Nephron (organoid): ENCODE data around the gene WNT3A.

Source experiments
- H3K27ac Mint-ChIP-seq, 3 experiments: 2 replicates each; pipeline ENCODE4 v1.8.0; 2020; ENCODE audit warnings: mixed read lengths in 3 of 3, mild to moderate bottlenecking in 2 of 3, moderate library complexity in 1 of 3
- H3K27me3 Mint-ChIP-seq: 2 replicates; pipeline ENCODE4 v1.8.0; 2021; ENCODE audit warnings: low read depth, mild to moderate bottlenecking, moderate library complexity, mixed read lengths
- H3K36me3 Mint-ChIP-seq: 2 replicates; pipeline ENCODE4 v1.8.0; 2020; ENCODE audit warnings: low read depth, mixed read lengths
- H3K4me1 Mint-ChIP-seq: 2 replicates; pipeline ENCODE4 v1.8.0; 2020; ENCODE audit warnings: mixed read lengths
- H3K4me3 Mint-ChIP-seq, 3 experiments: 2 replicates each; pipeline ENCODE4 v1.8.0; 2020; ENCODE audit warnings: mild to moderate bottlenecking in 3 of 3, mixed read lengths in 3 of 3, moderate library complexity in 2 of 3
- H3K9me3 Mint-ChIP-seq: 2 replicates; pipeline ENCODE4 v1.8.0; 2020; ENCODE audit warnings: mixed read lengths
- CTCF ChIP-seq, 3 experiments: fragments of 200-600 bp; sonication (generic); IDR thresholded peaks; one replicate each; pipeline ENCODE4 v1.5.0; 2021; ENCODE audit warnings: antibody characterized with exemption in 3 of 3; ENCODE audit not compliant: unreplicated experiment in 3 of 3

Gene WNT3A

GRCh38 chr1:228002792-228003191 lies 4.0 kb upstream of the WNT3A start:
- Mint-ChIP-seq H3K4me3 (no peak overlapping the region), H3K4me1 (peaks cover 5% of the 10 kb centered on the region), H3K9me3 (peaks cover 6% of the 10 kb centered on the region), H3K36me3 (no peaks in the 10 kb centered on the region), H3K27me3 (peaks cover 88% of the 10 kb centered on the region), H3K27ac (no peak overlapping the region)
- TF ChIP-seq CTCF (IDR thresholded peaks at IDR 0.05; ENCODE audit: unreplicated experiment in 3 of 3), result no peak

GRCh38 chr1:228003461-228004330 lies 3.1 kb upstream of the WNT3A start:
- Mint-ChIP-seq H3K27ac (no peak overlapping the region), H3K4me3 (no peak overlapping the region), H3K9me3 (no peaks in the 10 kb centered on the region), H3K36me3 (no peaks in the 10 kb centered on the region), H3K4me1 (peaks cover 5% of the 10 kb centered on the region), H3K27me3 (peaks cover 88% of the 10 kb centered on the region)
- no peak for TF ChIP-seq CTCF (IDR thresholded peaks at IDR 0.05; ENCODE audit: unreplicated experiment in 3 of 3)

- Mint-ChIP-seq H3K27ac (no peak overlapping the region), H3K4me3 (peak overlapping the region; percentile 35 to 63 (median 60)), H3K9me3 (no peaks in the 10 kb centered on the region), H3K36me3 (no peaks in the 10 kb centered on the region), H3K27me3 (peaks cover 91% of the 10 kb centered on the region), H3K4me1 (peaks cover 5% of the 10 kb centered on the region)
- TF ChIP-seq CTCF (IDR thresholded peaks at IDR 0.05; ENCODE audit: unreplicated experiment in 3 of 3), result peak; percentile 36 to 53 (median 51)
Measured at GRCh38 chr1:228004331-228004855, 2.4 kb upstream of the WNT3A start.

- TF ChIP-seq CTCF (IDR thresholded peaks at IDR 0.05; ENCODE audit: unreplicated experiment in 3 of 3), result no peak
- no peaks in the 10 kb centered on the region for H3K36me3 Mint-ChIP-seq
- H3K4me1 Mint-ChIP-seq, result peaks cover 5% of the 10 kb centered on the region
- no peaks in the 10 kb centered on the region for H3K9me3 Mint-ChIP-seq
- peaks cover 93% of the 10 kb centered on the region for H3K27me3 Mint-ChIP-seq
- H3K27ac Mint-ChIP-seq, result no peak overlapping the region
- H3K4me3 Mint-ChIP-seq, result peak overlapping the region; percentile 23 to 63 (median 60)
Measured at GRCh38 chr1:228004856-228005462, 1.8 kb upstream of the WNT3A start.

- Mint-ChIP-seq H3K27me3 (peaks cover 93% of the 10 kb centered on the region), H3K9me3 (no peaks in the 10 kb centered on the region), H3K4me1 (peaks cover 5% of the 10 kb centered on the region), H3K36me3 (no peaks in the 10 kb centered on the region), H3K27ac (no peak overlapping the region), H3K4me3 (peak overlapping the region; percentile 15 to 41 (median 31))
- TF ChIP-seq CTCF (IDR thresholded peaks at IDR 0.05; ENCODE audit: unreplicated experiment in 3 of 3), result no peak
Measured at GRCh38 chr1:228005511-228006033, 1.2 kb upstream of the WNT3A start.
